K562 (cell line): ENCODE results near the gene GOLGA2. TPM values are rescaled to one million over a fixed set of nuclear protein-coding genes. Genes with fewer than 3 reads are reported as not detected.

Source experiments
- ATF1 ChIP-seq, 2 experiments: fragments of 450-650 bp in 1 of 2; IDR thresholded peaks; 2 replicates each; pipeline ENCODE4 v1.6.1; 2016; ENCODE audit warnings: missing compliant biosample characterization in 1 of 2, missing genetic modification characterization in 1 of 2
- CBX8 ChIP-seq: fragments of 200-600 bp; sonication (generic); IDR thresholded peaks from 2 replicates; pipeline ENCODE4 v1.6.1; 2012; ENCODE audit warnings: borderline replicate concordance, mixed run types, low read depth, mild to moderate bottlenecking, moderate library complexity, mixed read lengths, low read length, control low read depth, inconsistent platforms; ENCODE audit not compliant: poor library complexity, severe bottlenecking; ENCODE audit errors: extremely low read depth
- CC2D1A ChIP-seq: fragments of 450-650 bp; IDR thresholded peaks from 2 replicates; pipeline ENCODE4 v1.6.1; 2017; ENCODE audit warnings: mild to moderate bottlenecking
- CHD1 ChIP-seq: fragments of 200-600 bp; sonication (generic); IDR thresholded peaks from one replicate; pipeline ENCODE4 v1.6.1; 2012; ENCODE audit warnings: mild to moderate bottlenecking, moderate library complexity, low read length, inconsistent platforms
- ELF2 ChIP-seq: fragments of 250-450 bp; sonication (Bioruptor Pico); IDR thresholded peaks from 2 replicates; pipeline ENCODE4 v1.5.0; 2021; ENCODE audit warnings: mild to moderate bottlenecking
- HMG20A ChIP-seq: fragments of 450-650 bp; formaldehyde crosslinking; conservative IDR thresholded peaks from 2 replicates; pipeline ENCODE4 v1.4.0; 2020; ENCODE audit warnings: mild to moderate bottlenecking, mixed read lengths
- LEF1 ChIP-seq: fragments of 450-650 bp; IDR thresholded peaks from 2 replicates; pipeline ENCODE4 v1.6.1; 2016; ENCODE audit warnings: mild to moderate bottlenecking
- SIN3A ChIP-seq, 2 experiments: fragments of 150-350 bp in 1 of 2; IDR thresholded peaks; 2 replicates each; pipeline ENCODE4 v1.6.1; 2011 to 2016; ENCODE audit warnings: borderline replicate concordance in 2 of 2, low read depth in 2 of 2, low read length in 2 of 2, mild to moderate bottlenecking in 2 of 2, moderate library complexity in 2 of 2; ENCODE audit not compliant: control insufficient read depth in 1 of 2
- SRSF1 ChIP-seq: fragments of 200-400 bp; formaldehyde crosslinking; IDR thresholded peaks from 2 replicates; pipeline ENCODE4 v1.6.1; 2017; ENCODE audit warnings: mild to moderate bottlenecking, low read depth, low read length, moderate library complexity
- YY1 ChIP-seq, 3 experiments: IDR thresholded peaks; 2 replicates each; pipeline ENCODE4 v1.6.1; 2011; ENCODE audit warnings: low read length in 2 of 3, mild to moderate bottlenecking in 2 of 3, moderate library complexity in 2 of 3, borderline replicate concordance in 1 of 3, control low read depth in 1 of 3, low read depth in 1 of 3; ENCODE audit not compliant: insufficient read depth in 3 of 3, insufficient replicate concordance in 2 of 3, control insufficient read depth in 1 of 3, insufficient read length in 1 of 3; ENCODE audit errors: extremely low read depth in 1 of 3
- ZNF263 ChIP-seq: sonication (generic); formaldehyde crosslinking; IDR thresholded peaks from 2 replicates; pipeline ENCODE4 v1.8.0; 2022; ENCODE audit warnings: mild to moderate bottlenecking, missing genetic modification reagents, borderline replicate concordance
- ZNF347 ChIP-seq: fragments of 450-650 bp; formaldehyde crosslinking; IDR thresholded peaks from 2 replicates; pipeline ENCODE4 v1.4.0; 2020; ENCODE audit warnings: low read depth, mild to moderate bottlenecking, moderate library complexity
- ZNF57 ChIP-seq: fragments of 450-650 bp; formaldehyde crosslinking; IDR thresholded peaks from 2 replicates; pipeline ENCODE4 v1.4.0; 2020; ENCODE audit warnings: mild to moderate bottlenecking, moderate library complexity
- polyA plus RNA-seq, 8 experiments: library from polyadenylated mRNA; depleted of rRNA in 4 of 8; stranded (reverse) in 5 of 8; unstranded in 3 of 8; fragments of >200 nt; fragmentation: Nextera tagmentation in 2 of 8; fragmentation: Illumina TruSeq in 1 of 8; extraction: Ambion mirVana in 2 of 8; extraction: Trizol in 1 of 8; gene quantifications; 2 replicates each; pipeline versions ENCODE4 v1.2.1 to v1.2.3, GENCODE V29; 2011 to 2014; ENCODE audit warnings: inconsistent platforms in 1 of 8, missing spikeins in 1 of 8
- total RNA-seq, 7 experiments: library from RNA; depleted of rRNA in 6 of 7; stranded (reverse); fragments of >200 nt in 6 of 7; fragmentation: Illumina TruSeq in 2 of 7; extraction: Trizol in 2 of 7; gene quantifications; 2 replicates each; pipeline versions ENCODE4 v1.2.1 to v1.2.3, GENCODE V29; 2011 to 2021; ENCODE audit warnings: low replicate concordance in 1 of 7
- TF ChIP-seq, protein P1 (sequence below): fragments of 250-450 bp; sonication (Bioruptor Pico); IDR thresholded peaks from 2 replicates; pipeline ENCODE4 v1.8.0; 2022; ENCODE audit warnings: inconsistent platforms, mild to moderate bottlenecking, moderate library complexity, borderline replicate concordance
- TF ChIP-seq, protein P2 (sequence below), 2 experiments: IDR thresholded peaks; 2 replicates each; pipeline ENCODE4 v1.6.1; 2011; ENCODE audit warnings: borderline replicate concordance in 1 of 2, control low read depth in 1 of 2, low read depth in 1 of 2, low read length in 1 of 2, mild to moderate bottlenecking in 1 of 2, mixed read lengths in 1 of 2, moderate library complexity in 1 of 2; ENCODE audit not compliant: insufficient read depth in 1 of 2, insufficient read length in 1 of 2, poor library complexity in 1 of 2, severe bottlenecking in 1 of 2; ENCODE audit errors: extremely low read depth in 1 of 2
- TF ChIP-seq, protein P3 (sequence below): fragments of 250-450 bp; sonication (Bioruptor Pico); IDR thresholded peaks from 2 replicates; pipeline ENCODE4 v1.4.0; 2020; ENCODE audit warnings: mild to moderate bottlenecking, moderate library complexity, borderline replicate concordance

The GOLGA2 gene
- total and polyA plus RNA-seq, 9 of the 15 experiments (the other 6 are each of a cell fraction or from before 2014, with no cell fraction given), result 15.7 to 138 (median 76.0) TPM

DNA sequence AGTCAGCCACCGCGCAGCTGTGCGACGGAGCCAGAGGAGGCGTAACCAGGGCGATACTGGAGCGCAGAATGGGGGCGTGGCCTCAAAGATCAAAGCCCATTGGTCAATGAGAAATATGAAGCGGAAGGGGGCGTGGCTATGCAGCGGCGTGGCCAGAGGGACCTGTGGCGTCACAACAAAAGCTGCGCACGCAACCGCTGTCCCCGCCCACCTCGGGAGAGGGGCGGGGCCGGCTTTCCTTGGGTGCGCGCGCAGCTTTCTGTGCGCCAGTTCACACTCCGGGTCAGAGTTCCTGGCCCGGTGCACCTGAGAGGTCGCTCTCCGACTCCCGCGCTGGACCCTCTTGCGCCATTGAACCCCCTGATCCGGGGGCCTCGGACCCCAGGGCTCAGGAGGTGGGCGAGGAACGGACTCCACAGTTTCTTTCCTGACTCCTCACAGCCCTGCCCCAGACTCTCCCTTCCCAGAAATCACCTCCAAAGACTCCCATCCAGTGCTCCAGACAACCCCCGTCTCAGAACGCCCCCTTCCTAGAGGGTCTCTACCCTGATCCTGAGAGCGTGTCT, 284 bp upstream of the GOLGA2 start, which contains the start of gene SWI5 (continued):
- no peak for TF ChIP-seq ATF1 (CRISPR knock-in tag; IDR thresholded peaks at IDR 0.05)
- peak; percentile 55 for TF ChIP-seq ATF1 (tag; IDR thresholded peaks at IDR 0.05)
- no peak for TF ChIP-seq SRSF1
- TF ChIP-seq ZNF263, result no peak
- TF ChIP-seq CBX8, result no peak
- TF ChIP-seq ELF2 (CRISPR knock-in tag), result no peak
- no peak for TF ChIP-seq HMG20A
- TF ChIP-seq ZNF57 (CRISPR knock-in tag), result 0 out of 2 replicates have a peak, but pooled peaks have one; percentile 26
- TF ChIP-seq YY1 (IDR thresholded peaks at IDR 0.05; ENCODE audit: borderline replicate concordance in 1 of 3, control insufficient read depth in 1 of 3, extremely low read depth in 1 of 3, insufficient read depth in 3 of 3, insufficient read length in 1 of 3, insufficient replicate concordance in 2 of 3, low read depth in 1 of 3, low read length in 2 of 3), result peak in 1 of 3 experiments; percentile 62
- TF ChIP-seq, protein P1, sequence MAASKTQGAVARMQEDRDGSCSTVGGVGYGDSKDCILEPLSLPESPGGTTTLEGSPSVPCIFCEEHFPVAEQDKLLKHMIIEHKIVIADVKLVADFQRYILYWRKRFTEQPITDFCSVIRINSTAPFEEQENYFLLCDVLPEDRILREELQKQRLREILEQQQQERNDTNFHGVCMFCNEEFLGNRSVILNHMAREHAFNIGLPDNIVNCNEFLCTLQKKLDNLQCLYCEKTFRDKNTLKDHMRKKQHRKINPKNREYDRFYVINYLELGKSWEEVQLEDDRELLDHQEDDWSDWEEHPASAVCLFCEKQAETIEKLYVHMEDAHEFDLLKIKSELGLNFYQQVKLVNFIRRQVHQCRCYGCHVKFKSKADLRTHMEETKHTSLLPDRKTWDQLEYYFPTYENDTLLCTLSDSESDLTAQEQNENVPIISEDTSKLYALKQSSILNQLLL, result no peak
- TF ChIP-seq CHD1, result peak; percentile 50
- TF ChIP-seq, protein P2, sequence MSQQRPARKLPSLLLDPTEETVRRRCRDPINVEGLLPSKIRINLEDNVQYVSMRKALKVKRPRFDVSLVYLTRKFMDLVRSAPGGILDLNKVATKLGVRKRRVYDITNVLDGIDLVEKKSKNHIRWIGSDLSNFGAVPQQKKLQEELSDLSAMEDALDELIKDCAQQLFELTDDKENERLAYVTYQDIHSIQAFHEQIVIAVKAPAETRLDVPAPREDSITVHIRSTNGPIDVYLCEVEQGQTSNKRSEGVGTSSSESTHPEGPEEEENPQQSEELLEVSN (IDR thresholded peaks at IDR 0.05; ENCODE audit: borderline replicate concordance in 1 of 2, extremely low read depth in 1 of 2, insufficient read depth in 1 of 2, insufficient read length in 1 of 2, low read depth in 1 of 2, low read length in 1 of 2, poor library complexity in 1 of 2, severe bottlenecking in 1 of 2), result peak; percentile 37 to 67
- TF ChIP-seq LEF1, result no peak
- no peak for TF ChIP-seq ZNF347 (CRISPR knock-in tag)
- TF ChIP-seq CC2D1A, result no peak
- peak in 1 of 2 experiments; percentile 56; a peak in 2 of 4 replicates for TF ChIP-seq SIN3A (IDR thresholded peaks at IDR 0.05; ENCODE audit: borderline replicate concordance in 2 of 2, control insufficient read depth in 1 of 2, low read depth in 2 of 2, low read length in 2 of 2)
- TF ChIP-seq, protein P3, sequence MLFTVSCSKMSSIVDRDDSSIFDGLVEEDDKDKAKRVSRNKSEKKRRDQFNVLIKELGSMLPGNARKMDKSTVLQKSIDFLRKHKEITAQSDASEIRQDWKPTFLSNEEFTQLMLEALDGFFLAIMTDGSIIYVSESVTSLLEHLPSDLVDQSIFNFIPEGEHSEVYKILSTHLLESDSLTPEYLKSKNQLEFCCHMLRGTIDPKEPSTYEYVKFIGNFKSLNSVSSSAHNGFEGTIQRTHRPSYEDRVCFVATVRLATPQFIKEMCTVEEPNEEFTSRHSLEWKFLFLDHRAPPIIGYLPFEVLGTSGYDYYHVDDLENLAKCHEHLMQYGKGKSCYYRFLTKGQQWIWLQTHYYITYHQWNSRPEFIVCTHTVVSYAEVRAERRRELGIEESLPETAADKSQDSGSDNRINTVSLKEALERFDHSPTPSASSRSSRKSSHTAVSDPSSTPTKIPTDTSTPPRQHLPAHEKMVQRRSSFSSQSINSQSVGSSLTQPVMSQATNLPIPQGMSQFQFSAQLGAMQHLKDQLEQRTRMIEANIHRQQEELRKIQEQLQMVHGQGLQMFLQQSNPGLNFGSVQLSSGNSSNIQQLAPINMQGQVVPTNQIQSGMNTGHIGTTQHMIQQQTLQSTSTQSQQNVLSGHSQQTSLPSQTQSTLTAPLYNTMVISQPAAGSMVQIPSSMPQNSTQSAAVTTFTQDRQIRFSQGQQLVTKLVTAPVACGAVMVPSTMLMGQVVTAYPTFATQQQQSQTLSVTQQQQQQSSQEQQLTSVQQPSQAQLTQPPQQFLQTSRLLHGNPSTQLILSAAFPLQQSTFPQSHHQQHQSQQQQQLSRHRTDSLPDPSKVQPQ (CRISPR knock-in tag), result no peak
